Activated naive CD4-positive, alpha-beta T cell treated with Interleukin-2 at 50 U/mL for 16 hours (primary cell): ENCODE measurements around the gene UQCRC1.
A peak's percentile ranks its signal among the peaks of the same experiment; 100 is the strongest.

Experiments used
- DNase-seq: peaks from one replicate; pipeline ENCODE4 v3.0.0-alpha.2; 2020

The UQCRC1 gene

GRCh38 chr3:48569400-48569799 is 40.0 kb downstream of the UQCRC1 start:
- DNase-seq: no peak

- no peak for DNase-seq
Observed at GRCh38 chr3:48568476-48568875, 41.0 kb downstream of the UQCRC1 start.

GRCh38 chr3:48567500-48567899 is 41.9 kb downstream of the UQCRC1 start:
- no peak for DNase-seq

- DNase-seq: no peak
Observed at GRCh38 chr3:48567090-48567489, 42.4 kb downstream of the UQCRC1 start.

GRCh38 chr3:48566401-48566760 is 43.1 kb downstream of the UQCRC1 start:
- DNase-seq: no peak

GRCh38 chr3:48565591-48566400 is 43.6 kb downstream of the UQCRC1 start:
- DNase-seq: no peak

GRCh38 chr3:48565186-48565585 is 44.3 kb downstream of the UQCRC1 start:
- no peak for DNase-seq

- no peak for DNase-seq
Observed at GRCh38 chr3:48564667-48565066, 44.8 kb downstream of the UQCRC1 start.

GRCh38 chr3:48564022-48564421 is 45.4 kb downstream of the UQCRC1 start:
- peak; percentile 22 for DNase-seq

GRCh38 chr3:48563382-48563918 is 46.0 kb downstream of the UQCRC1 start, which contains the start of gene UCN2:
Gene UCN2 (minus strand): TSS chr3:48563781. CDS start chr3:48563124, 657 bp downstream.
- DNase-seq: no peak

- no peak for DNase-seq
Observed at GRCh38 chr3:48562367-48563095, 46.9 kb downstream of the UQCRC1 start.

- no peak for DNase-seq
Observed at GRCh38 chr3:48561045-48561736, 48.3 kb downstream of the UQCRC1 start.

GRCh38 chr3:48560648-48561018 is 48.8 kb downstream of the UQCRC1 start:
- no peak for DNase-seq

- no peak for DNase-seq
Observed at GRCh38 chr3:48558493-48559134, 50.8 kb downstream of the UQCRC1 start.

- DNase-seq: peak; percentile 99
Observed at GRCh38 chr3:48556796-48557626, 52.4 kb downstream of the UQCRC1 start, which contains the start of gene PFKFB4. Gene PFKFB4 (minus strand): TSS chr3:48556803. CDS start chr3:48556777, 26 bp downstream.

GRCh38 chr3:48555949-48556795 is 53.3 kb downstream of the UQCRC1 start:
- no peak for DNase-seq

GRCh38 chr3:48555231-48555948 is 54.1 kb downstream of the UQCRC1 start:
- DNase-seq: no peak

- DNase-seq: no peak
Observed at GRCh38 chr3:48553886-48554845, 55.3 kb downstream of the UQCRC1 start.

- no peak for DNase-seq
Observed at GRCh38 chr3:48553361-48553760, 56.1 kb downstream of the UQCRC1 start.
